NOMO-1 treated with dmso at 0.1 percent for 144 hours (cell line): ENCODE measurements around the gene HS3ST4.
"Not testable (repeated sequence)": the region's sequence is repeated elsewhere in the genome, so short reads cannot be mapped to it uniquely, and the experiment has no call there.

ENCODE experiments used
- DNase-seq: peaks from one replicate; lab custom pipeline; 2025; ENCODE audit not compliant: unreplicated experiment; lab: John Stamatoyannopoulos, UW

Gene HS3ST4

GRCh38 chr16:26071101-26071866 lies 379.5 kb downstream of the HS3ST4 start:
- DNase-seq: no peak

- no peak for DNase-seq
Observed at GRCh38 chr16:26078716-26079355, 387.1 kb downstream of the HS3ST4 start.

GRCh38 chr16:26087091-26087490 lies 395.3 kb downstream of the HS3ST4 start:
- no peak for DNase-seq

GRCh38 chr16:26091511-26091910 lies 399.8 kb downstream of the HS3ST4 start:
- DNase-seq: no peak

GRCh38 chr16:26098206-26098605 lies 406.4 kb downstream of the HS3ST4 start:
- not testable (repeated sequence) for DNase-seq

GRCh38 chr16:26102369-26102768 lies 410.6 kb downstream of the HS3ST4 start:
- no peak for DNase-seq

GRCh38 chr16:26108836-26109505 lies 417.2 kb downstream of the HS3ST4 start:
- DNase-seq: no peak

- DNase-seq: no peak
Observed at GRCh38 chr16:26111900-26112299, 420.1 kb downstream of the HS3ST4 start.

- no peak for DNase-seq
Observed at GRCh38 chr16:26118575-26118974, 426.8 kb downstream of the HS3ST4 start.

GRCh38 chr16:26120729-26121128 lies 429.0 kb downstream of the HS3ST4 start:
- DNase-seq: no peak

GRCh38 chr16:26128296-26128695 lies 436.5 kb downstream of the HS3ST4 start:
- no peak for DNase-seq

- no peak for DNase-seq
Observed at GRCh38 chr16:26129997-26130396, 438.2 kb downstream of the HS3ST4 start.

- no peak for DNase-seq
Observed at GRCh38 chr16:26133416-26134093, 441.8 kb downstream of the HS3ST4 start.

GRCh38 chr16:26134588-26134987 lies 442.8 kb downstream of the HS3ST4 start:
- DNase-seq: no peak

- no peak for DNase-seq
Observed at GRCh38 chr16:26137956-26138355, 446.2 kb downstream of the HS3ST4 start.

GRCh38 chr16:26139091-26139490 lies 447.3 kb downstream of the HS3ST4 start:
- DNase-seq: no peak

- DNase-seq: no peak
Observed at GRCh38 chr16:26139884-26140283, 448.1 kb downstream of the HS3ST4 start.

GRCh38 chr16:26149364-26150190 lies 457.8 kb downstream of the HS3ST4 start:
- no peak for DNase-seq

- DNase-seq: no peak
Observed at GRCh38 chr16:26155221-26155620, 463.5 kb downstream of the HS3ST4 start.

- DNase-seq: no peak
Observed at GRCh38 chr16:26157319-26157718, 465.6 kb downstream of the HS3ST4 start.
